Breast epithelium (tissue), 3 donors: ENCODE measurements around the gene CERS5.

Experiments
- POLR2A ChIP-seq: fragments of 450-650 bp; IDR thresholded peaks from one replicate; pipeline ENCODE4 v1.6.1; 2016; ENCODE audit warnings: antibody characterized with exemption, mild to moderate bottlenecking, moderate library complexity
- POLR2AphosphoS5 ChIP-seq, 3 donors: sonication (generic); formaldehyde crosslinking; IDR thresholded peaks; one replicate each; pipeline ENCODE4 v1.6.1; 2017; ENCODE audit warnings: antibody characterized with exemption in 3 of 3
- TF ChIP-seq, protein P1 (sequence below), 3 donors: fragments of 450-650 bp; IDR thresholded peaks; one replicate each; pipeline ENCODE4 v1.5.1; 2016 to 2017; ENCODE audit warnings: antibody characterized with exemption in 3 of 3, mild to moderate bottlenecking in 3 of 3, moderate library complexity in 3 of 3

DNA sequence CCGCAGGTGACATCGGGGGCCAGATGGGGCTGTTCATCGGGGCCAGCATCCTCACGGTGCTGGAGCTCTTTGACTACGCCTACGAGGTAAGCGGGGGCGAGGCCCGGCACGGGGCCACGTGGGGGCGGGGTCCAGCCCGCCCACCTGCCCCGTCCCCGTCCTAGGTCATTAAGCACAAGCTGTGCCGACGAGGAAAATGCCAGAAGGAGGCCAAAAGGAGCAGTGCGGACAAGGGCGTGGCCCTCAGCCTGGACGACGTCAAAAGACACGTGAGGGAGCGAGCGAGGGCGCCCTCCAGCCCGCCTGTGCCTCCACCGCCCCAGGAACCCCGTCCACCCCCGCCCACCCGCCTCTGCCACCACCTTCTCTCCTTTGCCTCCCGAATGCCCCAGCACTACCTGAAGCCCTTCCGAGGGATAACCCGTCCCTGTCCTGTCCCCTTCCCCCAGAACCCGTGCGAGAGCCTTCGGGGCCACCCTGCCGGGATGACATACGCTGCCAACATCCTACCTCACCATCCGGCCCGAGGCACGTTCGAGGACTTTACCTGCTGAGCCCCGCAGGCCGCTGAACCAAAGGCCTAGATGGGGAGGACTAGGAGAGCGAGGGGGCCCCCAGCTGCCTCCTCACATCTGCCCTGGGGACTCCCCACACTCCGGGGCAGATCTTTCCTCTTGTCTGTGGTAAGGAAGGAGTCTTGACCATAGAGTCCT lies 85.9 kb downstream of the CERS5 start:
- TF ChIP-seq POLR2A (no peak), POLR2AphosphoS5 (IDR thresholded peaks at IDR 0.05) (no peak)
- TF ChIP-seq, protein P1, sequence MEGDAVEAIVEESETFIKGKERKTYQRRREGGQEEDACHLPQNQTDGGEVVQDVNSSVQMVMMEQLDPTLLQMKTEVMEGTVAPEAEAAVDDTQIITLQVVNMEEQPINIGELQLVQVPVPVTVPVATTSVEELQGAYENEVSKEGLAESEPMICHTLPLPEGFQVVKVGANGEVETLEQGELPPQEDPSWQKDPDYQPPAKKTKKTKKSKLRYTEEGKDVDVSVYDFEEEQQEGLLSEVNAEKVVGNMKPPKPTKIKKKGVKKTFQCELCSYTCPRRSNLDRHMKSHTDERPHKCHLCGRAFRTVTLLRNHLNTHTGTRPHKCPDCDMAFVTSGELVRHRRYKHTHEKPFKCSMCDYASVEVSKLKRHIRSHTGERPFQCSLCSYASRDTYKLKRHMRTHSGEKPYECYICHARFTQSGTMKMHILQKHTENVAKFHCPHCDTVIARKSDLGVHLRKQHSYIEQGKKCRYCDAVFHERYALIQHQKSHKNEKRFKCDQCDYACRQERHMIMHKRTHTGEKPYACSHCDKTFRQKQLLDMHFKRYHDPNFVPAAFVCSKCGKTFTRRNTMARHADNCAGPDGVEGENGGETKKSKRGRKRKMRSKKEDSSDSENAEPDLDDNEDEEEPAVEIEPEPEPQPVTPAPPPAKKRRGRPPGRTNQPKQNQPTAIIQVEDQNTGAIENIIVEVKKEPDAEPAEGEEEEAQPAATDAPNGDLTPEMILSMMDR (IDR thresholded peaks at IDR 0.05): no peak
